Thoracic aorta (tissue), 2 donors: ENCODE data around the gene ANKRD34C. TPM values are rescaled to one million over a fixed set of nuclear protein-coding genes. Genes with fewer than 3 reads are reported as not detected.

Experiments used
- ATAC-seq: fragments of 150-250 bp; one replicate; pipeline ENCODE4 v1.8.0; 2017; ENCODE audit warnings: low read depth; ENCODE audit not compliant: insufficient number of reproducible peaks, low FRiP score
- DNase-seq: peaks from one replicate; pipeline ENCODE4 v3.0.0-alpha.2; 2020; ENCODE audit warnings: low spot score
- H3K27ac ChIP-seq, 2 donors: fragments of 200-600 bp; sonication (generic); 1 replicate in 1 of 2; 2 replicates in 1 of 2; pipeline ENCODE4 v1.5.1; 2016; ENCODE audit warnings: mild to moderate bottlenecking in 2 of 2, moderate library complexity in 2 of 2
- H3K27me3 ChIP-seq: fragments of 200-600 bp; sonication (generic); replicated peaks from 2 replicates; pipeline ENCODE4 v1.6.0; 2016; ENCODE audit warnings: mild to moderate bottlenecking; ENCODE audit not compliant: insufficient read depth
- H3K36me3 ChIP-seq: fragments of 200-600 bp; sonication (generic); one replicate; pipeline ENCODE4 v1.5.1; 2016
- H3K4me1 ChIP-seq, 2 donors: fragments of 200-600 bp; sonication (generic); 1 replicate in 1 of 2; 2 replicates in 1 of 2; pipeline versions ENCODE4 v1.5.1 to v1.6.0; 2016; ENCODE audit warnings: low read depth in 2 of 2, mild to moderate bottlenecking in 1 of 2; ENCODE audit not compliant: control insufficient read depth in 1 of 2
- H3K4me3 ChIP-seq: fragments of 200-600 bp; sonication (generic); 2 replicates; pipeline ENCODE4 v1.5.1; 2016; ENCODE audit warnings: mild to moderate bottlenecking
- H3K9me3 ChIP-seq: fragments of 200-600 bp; sonication (generic); 2 replicates; pipeline ENCODE4 v1.5.1; 2016
- total RNA-seq, 2 donors: library from RNA; depleted of rRNA; stranded (reverse); fragments of >200 nt; gene quantifications; one replicate each; pipeline versions ENCODE4 v1.1.0 to v1.2.3, GENCODE V29; 2016
- TF ChIP-seq, protein P1 (sequence below): fragments of 200-600 bp; sonication (generic); IDR thresholded peaks from one replicate; pipeline ENCODE4 v1.5.1; 2019; ENCODE audit warnings: antibody characterized with exemption

ANKRD34C gene
- total RNA-seq, 2 donors from 2014 or later, result not detected

DNA sequence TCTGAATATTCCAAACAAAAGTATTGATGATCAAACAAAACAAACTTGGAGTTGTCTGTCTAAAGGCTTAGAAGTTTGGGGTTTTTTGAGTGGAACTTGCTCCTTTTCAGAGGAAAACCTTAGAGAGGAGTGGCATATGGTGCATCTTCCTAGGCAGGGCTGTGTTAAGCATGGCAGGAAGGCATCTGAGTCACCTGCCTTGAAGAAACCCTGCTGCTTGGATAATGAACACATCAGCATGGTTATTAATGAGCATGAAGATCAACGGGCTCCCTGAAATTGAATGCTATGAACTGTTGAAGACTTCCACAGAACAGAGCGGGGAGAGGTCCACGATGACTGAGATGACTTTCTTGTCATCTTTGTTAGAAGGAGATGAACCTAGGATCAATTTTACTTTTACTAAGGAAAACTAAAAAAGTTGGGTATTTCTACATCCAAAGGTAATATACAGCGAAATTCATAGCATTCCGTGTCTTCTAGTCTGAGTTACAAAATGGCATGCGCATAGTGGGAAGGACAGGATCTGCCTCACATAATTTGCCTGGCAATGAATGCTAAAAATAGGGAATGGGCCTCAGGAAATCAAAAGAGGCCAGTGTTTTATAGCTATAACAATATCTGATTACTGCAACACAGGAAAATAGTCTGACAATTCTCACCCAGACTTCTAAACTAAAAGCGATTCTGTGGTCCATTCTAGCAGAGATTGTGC, 16.8 kb downstream of the ANKRD34C start:
- Histone ChIP-seq H3K36me3 (no peaks in the 10 kb centered on the region), H3K9me3 (no peaks in the 10 kb centered on the region), H3K27ac (no peak overlapping the region), H3K4me3 (no peak overlapping the region), H3K27me3 (no peaks in the 10 kb centered on the region), H3K4me1 (no peaks in the 10 kb centered on the region)
- ATAC-seq (no peak), DNase-seq (no peak)
- TF ChIP-seq, protein P1, sequence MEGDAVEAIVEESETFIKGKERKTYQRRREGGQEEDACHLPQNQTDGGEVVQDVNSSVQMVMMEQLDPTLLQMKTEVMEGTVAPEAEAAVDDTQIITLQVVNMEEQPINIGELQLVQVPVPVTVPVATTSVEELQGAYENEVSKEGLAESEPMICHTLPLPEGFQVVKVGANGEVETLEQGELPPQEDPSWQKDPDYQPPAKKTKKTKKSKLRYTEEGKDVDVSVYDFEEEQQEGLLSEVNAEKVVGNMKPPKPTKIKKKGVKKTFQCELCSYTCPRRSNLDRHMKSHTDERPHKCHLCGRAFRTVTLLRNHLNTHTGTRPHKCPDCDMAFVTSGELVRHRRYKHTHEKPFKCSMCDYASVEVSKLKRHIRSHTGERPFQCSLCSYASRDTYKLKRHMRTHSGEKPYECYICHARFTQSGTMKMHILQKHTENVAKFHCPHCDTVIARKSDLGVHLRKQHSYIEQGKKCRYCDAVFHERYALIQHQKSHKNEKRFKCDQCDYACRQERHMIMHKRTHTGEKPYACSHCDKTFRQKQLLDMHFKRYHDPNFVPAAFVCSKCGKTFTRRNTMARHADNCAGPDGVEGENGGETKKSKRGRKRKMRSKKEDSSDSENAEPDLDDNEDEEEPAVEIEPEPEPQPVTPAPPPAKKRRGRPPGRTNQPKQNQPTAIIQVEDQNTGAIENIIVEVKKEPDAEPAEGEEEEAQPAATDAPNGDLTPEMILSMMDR, result no peak

DNA sequence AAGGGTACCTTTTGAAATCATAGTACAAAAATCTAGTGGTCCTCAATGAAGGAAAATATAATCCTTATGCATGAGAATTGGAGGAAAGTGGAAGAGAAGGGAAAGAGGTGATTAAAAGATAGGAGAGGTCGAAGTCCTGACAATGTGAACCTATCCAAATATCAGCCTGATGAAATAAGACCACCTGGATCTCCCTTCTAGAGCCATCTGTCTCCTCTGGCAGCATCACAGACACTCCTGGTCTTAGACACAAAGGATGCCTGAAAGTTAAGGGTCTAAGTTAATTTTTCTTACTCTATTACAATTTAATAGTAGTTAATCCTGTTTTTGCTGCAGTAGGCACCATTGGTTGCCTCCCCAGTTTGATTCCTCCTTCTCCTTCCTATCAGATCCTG, 17.3 kb downstream of the ANKRD34C start:
- no peaks in the 10 kb centered on the region for H3K36me3 ChIP-seq
- no peaks in the 10 kb centered on the region for H3K27me3 ChIP-seq
- no peak for DNase-seq
- ATAC-seq, result no peak
- H3K4me3 ChIP-seq, result no peak overlapping the region
- no peaks in the 10 kb centered on the region for H3K4me1 ChIP-seq
- H3K9me3 ChIP-seq, result no peaks in the 10 kb centered on the region
- TF ChIP-seq, protein P1, result no peak
- H3K27ac ChIP-seq, result no peak overlapping the region

DNA sequence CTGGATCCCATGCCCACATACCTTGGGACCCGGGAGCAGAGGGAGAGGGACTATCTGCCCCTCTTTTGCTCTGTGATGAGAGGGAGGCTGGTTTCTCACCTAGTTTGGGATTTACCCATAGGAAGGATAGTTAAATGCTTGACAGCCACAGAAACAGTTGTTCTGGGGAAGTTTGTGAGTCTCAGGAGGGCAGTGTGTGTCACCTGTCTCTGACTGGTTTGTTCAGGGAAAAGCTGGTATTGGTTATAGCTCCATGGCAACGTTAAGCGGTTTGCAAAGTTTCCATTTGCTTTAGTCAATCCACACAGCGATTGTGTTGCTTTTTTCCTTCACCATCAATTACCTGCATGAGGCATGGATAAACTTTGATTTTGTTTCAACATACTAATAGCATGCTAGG, 24.7 kb downstream of the ANKRD34C start:
- no peaks in the 10 kb centered on the region for H3K9me3 ChIP-seq
- DNase-seq (no peak), ATAC-seq (no peak)
- no peaks in the 10 kb centered on the region for H3K36me3 ChIP-seq
- peaks cover 6 to 9% of the 10 kb centered on the region in 2 donors for H3K4me1 ChIP-seq
- no peaks in the 10 kb centered on the region for H3K27me3 ChIP-seq
- no peak overlapping the region for H3K27ac ChIP-seq
- H3K4me3 ChIP-seq, result no peak overlapping the region
- TF ChIP-seq, protein P1, result no peak

DNA sequence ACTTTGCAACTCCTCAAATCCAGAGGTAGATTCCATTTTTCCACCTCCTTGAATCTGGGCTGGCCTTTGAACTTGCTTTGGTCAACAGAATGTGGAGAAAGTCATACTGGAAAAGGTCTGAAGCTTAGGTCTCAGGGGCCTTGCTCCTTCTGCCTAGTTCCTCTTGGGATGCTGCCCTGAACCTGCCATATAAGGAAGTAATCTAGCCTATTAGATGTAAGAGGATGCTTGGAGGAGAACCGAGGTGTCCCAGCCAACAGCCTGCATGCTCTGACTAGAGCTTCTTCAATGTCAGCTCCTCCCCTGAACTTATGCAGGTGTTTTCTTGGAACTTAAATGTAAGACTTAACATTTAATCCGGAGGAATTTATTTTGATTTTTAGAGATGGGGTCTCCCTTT, 26.4 kb downstream of the ANKRD34C start:
- Histone ChIP-seq H3K4me3 (no peak overlapping the region), H3K36me3 (peaks cover 1% of the 10 kb centered on the region), H3K27me3 (no peaks in the 10 kb centered on the region), H3K4me1 (peaks cover 9 to 13% of the 10 kb centered on the region in 2 donors), H3K9me3 (no peaks in the 10 kb centered on the region), H3K27ac (no peak overlapping the region)
- ATAC-seq (no peak), DNase-seq (no peak)
- TF ChIP-seq, protein P1, result no peak

DNA sequence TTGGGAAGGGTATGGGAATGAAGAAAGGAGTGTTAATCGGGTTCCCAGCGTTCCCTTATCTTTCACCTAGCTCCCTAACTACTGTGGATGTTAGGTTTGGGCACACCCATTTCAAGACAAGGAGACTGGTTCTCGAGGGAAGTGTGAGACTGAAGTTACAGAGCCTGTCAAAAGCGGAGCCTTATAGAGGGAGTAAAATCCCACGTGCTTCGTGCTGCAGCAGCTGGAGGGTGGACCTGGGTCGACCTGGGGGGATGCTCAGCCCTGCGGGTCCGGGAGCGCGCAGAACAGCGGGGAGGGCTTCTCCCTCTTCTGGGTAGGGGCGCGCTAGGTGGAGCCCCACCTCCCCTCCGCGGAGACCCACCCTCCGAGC, 28.1 kb downstream of the ANKRD34C start:
- no peaks in the 10 kb centered on the region for H3K9me3 ChIP-seq
- H3K4me3 ChIP-seq, result peak overlapping the region; percentile 82
- no peaks in the 10 kb centered on the region for H3K27me3 ChIP-seq
- DNase-seq (no peak), ATAC-seq (no peak)
- TF ChIP-seq, protein P1, result no peak
- H3K27ac ChIP-seq, result no peak overlapping the region
- peaks cover 17% of the 10 kb centered on the region for H3K36me3 ChIP-seq
- peaks cover 9 to 13% of the 10 kb centered on the region in 2 donors for H3K4me1 ChIP-seq
